OCI-LY3 (cell line): ENCODE results near the gene CCDC70.
A peak's percentile ranks its signal among the peaks of the same experiment; 100 is the strongest.

Experiments used
- H2AFZ ChIP-seq: fragments of 200-600, 300-600 bp; shearing (Covaris generic); 2 replicates; pipeline ENCODE4 v1.6.0; 2014; ENCODE audit warnings: antibody characterized with exemption, low read depth, low read length
- H3K27ac ChIP-seq: fragments of 200-600, 300-600 bp; sonication (generic); 2 replicates; pipeline ENCODE4 v1.5.1; 2014; ENCODE audit warnings: mild to moderate bottlenecking, low read length, moderate library complexity, mixed read lengths
- H3K27me3 ChIP-seq: fragments of 200-600, 300-600 bp; sonication (generic); 2 replicates; pipeline ENCODE4 v1.6.1; 2014; ENCODE audit warnings: low read depth, low read length, mixed read lengths
- H3K36me3 ChIP-seq: fragments of 200-600, 300-600 bp; sonication (generic); replicated peaks from 2 replicates; pipeline ENCODE3; 2014; ENCODE audit warnings: low read depth, low read length, mixed read lengths
- H3K4me1 ChIP-seq: fragments of 300-600, 200-600 bp; sonication (generic); 2 replicates; pipeline ENCODE4 v1.6.1; 2014; ENCODE audit warnings: low read length, mixed read lengths
- H3K4me2 ChIP-seq: fragments of 200-600, 300-600 bp; sonication (generic); 2 replicates; pipeline ENCODE4 v1.6.1; 2014; ENCODE audit warnings: low read length, mixed read lengths
- H3K4me3 ChIP-seq: fragments of 300-600, 200-600 bp; sonication (generic); 2 replicates; pipeline ENCODE4 v1.5.1; 2014; ENCODE audit warnings: antibody characterized with exemption, mild to moderate bottlenecking, low read length, moderate library complexity
- H3K79me2 ChIP-seq: fragments of 300-600, 200-600 bp; shearing (Covaris generic); 2 replicates; pipeline ENCODE4 v1.6.1; 2014; ENCODE audit warnings: mild to moderate bottlenecking, low read length, mixed read lengths
- H3K9ac ChIP-seq: fragments of 300-600, 200-600 bp; shearing (Covaris generic); 2 replicates; pipeline ENCODE4 v1.6.0; 2014; ENCODE audit warnings: mild to moderate bottlenecking, low read length, moderate library complexity
- H3K9me3 ChIP-seq: fragments of 200-600, 300-600 bp; shearing (Covaris generic); 2 replicates; pipeline ENCODE4 v1.6.1; 2014; ENCODE audit warnings: low read length, mixed read lengths; ENCODE audit not compliant: insufficient read depth
- H4K20me1 ChIP-seq: fragments of 200-600, 300-600 bp; sonication (generic); 2 replicates; pipeline ENCODE4 v1.6.1; 2016; ENCODE audit warnings: low read length, mixed read lengths; ENCODE audit not compliant: insufficient read depth
- CTCF ChIP-seq: fragments of 200-600, 300-600 bp; sonication (generic); IDR thresholded peaks from 2 replicates; pipeline ENCODE4 v1.5.1; 2014; ENCODE audit warnings: antibody characterized with exemption, low read length, low read depth
- EZH2phosphoT487 ChIP-seq: fragments of 200-600 bp; shearing (Covaris generic); IDR thresholded peaks from 2 replicates; pipeline ENCODE4 v1.6.1; 2018; ENCODE audit warnings: antibody characterized with exemption, mixed run types, low read depth

The CCDC70 gene

GRCh38 chr13:51816604-51817249, 45.0 kb upstream of the CCDC70 start:
- Histone ChIP-seq H3K4me2 (no peak overlapping the region), H4K20me1 (no peaks in the 10 kb centered on the region), H3K27me3 (no peaks in the 10 kb centered on the region), H3K4me1 (peaks cover 72% of the 10 kb centered on the region), H3K36me3 (no peaks in the 10 kb centered on the region), H2AFZ (no peak overlapping the region), H3K27ac (no peak overlapping the region), H3K9me3 (no peaks in the 10 kb centered on the region), H3K9ac (no peak overlapping the region), H3K79me2 (no peaks in the 10 kb centered on the region), H3K4me3 (no peak overlapping the region)
- TF ChIP-seq CTCF (no peak), EZH2phosphoT487 (no peak)

GRCh38 chr13:51817717-51818116, 44.1 kb upstream of the CCDC70 start:
- no peak overlapping the region for H3K4me2 ChIP-seq
- H3K36me3 ChIP-seq = no peaks in the 10 kb centered on the region
- H3K9me3 ChIP-seq = no peaks in the 10 kb centered on the region
- H4K20me1 ChIP-seq = no peaks in the 10 kb centered on the region
- H3K27me3 ChIP-seq = no peaks in the 10 kb centered on the region
- no peak overlapping the region for H3K27ac ChIP-seq
- H3K9ac ChIP-seq = no peak overlapping the region
- H3K79me2 ChIP-seq = no peaks in the 10 kb centered on the region
- peaks cover 72% of the 10 kb centered on the region for H3K4me1 ChIP-seq
- H2AFZ ChIP-seq = no peak overlapping the region
- H3K4me3 ChIP-seq = no peak overlapping the region
- TF ChIP-seq CTCF (no peak), EZH2phosphoT487 (no peak)

- no peaks in the 10 kb centered on the region for H3K9me3 ChIP-seq
- H3K4me2 ChIP-seq = peak overlapping the region; percentile 75
- no peak overlapping the region for H3K4me3 ChIP-seq
- H3K9ac ChIP-seq = no peak overlapping the region; the same call in 1 of the 2 replicates
- H3K36me3 ChIP-seq = no peaks in the 10 kb centered on the region
- H3K27ac ChIP-seq = peak overlapping the region; percentile 69; the same call in 1 of the 2 replicates
- H3K79me2 ChIP-seq = no peaks in the 10 kb centered on the region
- H4K20me1 ChIP-seq = no peaks in the 10 kb centered on the region
- no peaks in the 10 kb centered on the region for H3K27me3 ChIP-seq
- TF ChIP-seq EZH2phosphoT487 (no peak), CTCF (peak; percentile 33)
- peaks cover 76% of the 10 kb centered on the region for H3K4me1 ChIP-seq
- no peak overlapping the region for H2AFZ ChIP-seq
Measured at GRCh38 chr13:51818276-51818675, 43.5 kb upstream of the CCDC70 start.

GRCh38 chr13:51818781-51819511, 42.8 kb upstream of the CCDC70 start:
- H3K9ac ChIP-seq = peak overlapping the region; percentile 33; the same call in 1 of the 2 replicates
- no peaks in the 10 kb centered on the region for H3K36me3 ChIP-seq
- no peaks in the 10 kb centered on the region for H4K20me1 ChIP-seq
- H3K9me3 ChIP-seq = no peaks in the 10 kb centered on the region
- no peaks in the 10 kb centered on the region for H3K27me3 ChIP-seq
- TF ChIP-seq CTCF (no peak), EZH2phosphoT487 (no peak)
- peak overlapping the region; percentile 69 for H3K27ac ChIP-seq
- peak overlapping the region; percentile 75 for H3K4me2 ChIP-seq
- H3K79me2 ChIP-seq = no peaks in the 10 kb centered on the region
- peaks cover 78% of the 10 kb centered on the region for H3K4me1 ChIP-seq
- H3K4me3 ChIP-seq = peak overlapping the region; percentile 2; the same call in 1 of the 2 replicates
- no peak overlapping the region for H2AFZ ChIP-seq
